ENCODE measurements around the gene FFAR4. TPM values are rescaled to one million over a fixed set of nuclear protein-coding genes. Genes with fewer than 3 reads are reported as not detected.

Gene FFAR4
- polyA plus RNA-seq, 3 donors: 0.97 to 1.2 (median 1.1) TPM

DNA sequence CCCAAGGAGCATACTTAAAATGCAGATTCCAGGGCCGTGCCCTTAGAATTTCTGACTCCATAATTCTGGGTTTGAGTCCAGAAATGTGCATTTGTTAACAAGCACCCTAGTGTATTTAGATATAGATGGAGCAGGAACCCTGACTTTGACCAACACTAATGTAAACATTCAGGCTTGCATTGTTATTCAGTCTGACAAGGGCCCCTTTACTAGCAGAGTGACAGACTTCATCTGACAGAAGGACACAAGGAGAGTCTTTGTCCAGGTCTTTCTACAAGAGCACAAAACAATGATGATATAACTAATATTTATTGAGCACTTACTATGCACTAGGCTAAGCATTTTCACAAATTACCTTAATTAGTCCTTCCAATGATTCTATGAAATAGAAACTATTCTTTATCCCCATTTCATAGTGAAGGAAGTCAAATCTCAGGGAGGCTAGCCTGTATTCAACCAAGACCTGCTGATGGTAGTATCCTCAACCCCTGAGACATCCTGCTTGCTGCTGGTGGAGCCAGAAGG, 30.7 kb downstream of the FFAR4 start:
- Histone ChIP-seq H3K27ac (ENCODE audit: low read depth in 1 of 2, low read length in 2 of 2) (no peak overlapping the region), H4K20me1 (ENCODE audit: insufficient read depth, low read length) (no peaks in the 10 kb centered on the region), H3K4me3 (replicated peaks in 1 of 3; ENCODE audit: low read depth in 2 of 3, low read length in 3 of 3) (no peak overlapping the region), H3K9me3 (replicated peaks in 1 of 2; ENCODE audit: control insufficient read depth in 1 of 2, insufficient read depth in 1 of 2, low read length in 2 of 2) (peaks cover 0 to 2% of the 10 kb centered on the region in 2 donors), H3K27me3 (ENCODE audit: control insufficient read depth in 2 of 2, insufficient read depth in 2 of 2, low read length in 2 of 2) (peaks cover 12 to 26% of the 10 kb centered on the region in 2 donors), H3K9ac (ENCODE audit: insufficient read depth, low read length, poor library complexity, severe bottlenecking) (no peak overlapping the region), H3K36me3 (replicated peaks in 1 of 2; ENCODE audit: control insufficient read depth in 1 of 2, insufficient read depth in 2 of 2, low read length in 2 of 2) (no peaks in the 10 kb centered on the region), H3K4me1 (ENCODE audit: control insufficient read depth in 1 of 2, insufficient read depth in 2 of 2, low read length in 2 of 2) (peaks cover 7 to 16% of the 10 kb centered on the region in 2 donors), H3K79me2 (ENCODE audit: insufficient read depth, low read length) (no peaks in the 10 kb centered on the region), H2AFZ (ENCODE audit: insufficient read depth, low read depth, low read length, poor library complexity, severe bottlenecking) (no peak overlapping the region), H3K4me2 (replicated peaks; ENCODE audit: extremely low read depth, low read length, poor library complexity, severe bottlenecking) (no peak overlapping the region)
- Mint-ChIP-seq H3K9me3 (peaks cover 0 to 6% (median 0%) of the 10 kb centered on the region in 7 donors), H3K27me3 (ENCODE audit: low read depth in 3 of 3) (peaks cover 26 to 29% (median 27%) of the 10 kb centered on the region in 3 donors), H3K27ac (no peak overlapping the region), H3K36me3 (peaks cover 0 to 5% of the 10 kb centered on the region in 2 donors), H3K4me1 (peaks cover 8% of the 10 kb centered on the region), H3K4me3 (no peak overlapping the region)
- TF ChIP-seq, protein P1, sequence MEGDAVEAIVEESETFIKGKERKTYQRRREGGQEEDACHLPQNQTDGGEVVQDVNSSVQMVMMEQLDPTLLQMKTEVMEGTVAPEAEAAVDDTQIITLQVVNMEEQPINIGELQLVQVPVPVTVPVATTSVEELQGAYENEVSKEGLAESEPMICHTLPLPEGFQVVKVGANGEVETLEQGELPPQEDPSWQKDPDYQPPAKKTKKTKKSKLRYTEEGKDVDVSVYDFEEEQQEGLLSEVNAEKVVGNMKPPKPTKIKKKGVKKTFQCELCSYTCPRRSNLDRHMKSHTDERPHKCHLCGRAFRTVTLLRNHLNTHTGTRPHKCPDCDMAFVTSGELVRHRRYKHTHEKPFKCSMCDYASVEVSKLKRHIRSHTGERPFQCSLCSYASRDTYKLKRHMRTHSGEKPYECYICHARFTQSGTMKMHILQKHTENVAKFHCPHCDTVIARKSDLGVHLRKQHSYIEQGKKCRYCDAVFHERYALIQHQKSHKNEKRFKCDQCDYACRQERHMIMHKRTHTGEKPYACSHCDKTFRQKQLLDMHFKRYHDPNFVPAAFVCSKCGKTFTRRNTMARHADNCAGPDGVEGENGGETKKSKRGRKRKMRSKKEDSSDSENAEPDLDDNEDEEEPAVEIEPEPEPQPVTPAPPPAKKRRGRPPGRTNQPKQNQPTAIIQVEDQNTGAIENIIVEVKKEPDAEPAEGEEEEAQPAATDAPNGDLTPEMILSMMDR (IDR thresholded peaks at IDR 0.05): no peak
- DNase-seq: no peak
- intact Hi-C loops (cut with micrococcal nuclease): no loop called here
- no CpG with 5 or more reads among the region's 1 CpG for WGBS (ENCODE audit: insufficient coverage)

DNA sequence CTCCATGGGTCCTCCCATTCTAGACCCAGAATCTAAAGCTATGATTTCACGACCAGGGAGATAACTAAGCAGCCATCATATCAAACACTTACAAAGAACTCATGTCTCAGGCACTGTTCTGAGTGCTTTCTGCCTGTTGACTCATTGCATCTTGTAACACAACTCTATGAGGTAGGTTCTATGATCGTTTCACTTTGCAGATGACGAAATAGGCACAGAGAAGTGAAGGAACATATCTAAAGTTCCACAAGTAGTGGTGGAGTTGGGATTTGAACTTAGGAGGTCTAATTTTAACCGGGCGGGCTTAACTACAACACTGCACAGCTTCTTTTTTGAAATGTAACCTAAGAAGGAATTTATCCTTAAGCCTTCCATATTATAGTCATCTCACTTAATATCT, 31.7 kb downstream of the FFAR4 start:
- Histone ChIP-seq H3K4me3 (replicated peaks in 1 of 3; ENCODE audit: low read depth in 2 of 3, low read length in 3 of 3) (no peak overlapping the region), H3K9me3 (replicated peaks in 1 of 2; ENCODE audit: control insufficient read depth in 1 of 2, insufficient read depth in 1 of 2, low read length in 2 of 2) (peaks cover 0 to 10% of the 10 kb centered on the region in 2 donors), H4K20me1 (ENCODE audit: insufficient read depth, low read length) (no peaks in the 10 kb centered on the region), H3K27me3 (ENCODE audit: control insufficient read depth in 2 of 2, insufficient read depth in 2 of 2, low read length in 2 of 2) (peaks cover 21 to 36% of the 10 kb centered on the region in 2 donors), H3K36me3 (replicated peaks in 1 of 2; ENCODE audit: control insufficient read depth in 1 of 2, insufficient read depth in 2 of 2, low read length in 2 of 2) (no peaks in the 10 kb centered on the region), H3K4me1 (ENCODE audit: control insufficient read depth in 1 of 2, insufficient read depth in 2 of 2, low read length in 2 of 2) (peaks cover 7 to 16% of the 10 kb centered on the region in 2 donors), H3K27ac (ENCODE audit: low read depth in 1 of 2, low read length in 2 of 2) (no peak overlapping the region), H3K4me2 (replicated peaks; ENCODE audit: extremely low read depth, low read length, poor library complexity, severe bottlenecking) (no peak overlapping the region), H3K79me2 (ENCODE audit: insufficient read depth, low read length) (no peaks in the 10 kb centered on the region), H3K9ac (ENCODE audit: insufficient read depth, low read length, poor library complexity, severe bottlenecking) (no peak overlapping the region), H2AFZ (ENCODE audit: insufficient read depth, low read depth, low read length, poor library complexity, severe bottlenecking) (no peak overlapping the region)
- TF ChIP-seq, protein P1 (IDR thresholded peaks at IDR 0.05): no peak
- peaks cover 8% of the 10 kb centered on the region for H3K4me1 Mint-ChIP-seq
- peaks cover 36 to 40% (median 37%) of the 10 kb centered on the region in 3 donors for H3K27me3 Mint-ChIP-seq (ENCODE audit: low read depth in 3 of 3)
- DNase-seq: no peak
- H3K4me3 Mint-ChIP-seq: no peak overlapping the region
- H3K9me3 Mint-ChIP-seq: peaks cover 0 to 6% (median 0%) of the 10 kb centered on the region in 7 donors
- intact Hi-C loops (cut with micrococcal nuclease): no loop called here
- no peak overlapping the region for H3K27ac Mint-ChIP-seq
- no CpG with 5 or more reads among the region's 5 CpGs for WGBS (ENCODE audit: insufficient coverage)
- peaks cover 0 to 5% of the 10 kb centered on the region in 2 donors for H3K36me3 Mint-ChIP-seq

All from CD14-positive monocyte (primary cell).